ENCODE data around the gene DNAH9. TPM values are rescaled to one million over a fixed set of nuclear protein-coding genes. Genes with fewer than 3 reads are reported as not detected.

The DNAH9 gene
- total RNA-seq, 3 donors from 2014 or later (not counting 1 experiment from before 2014, with no cell fraction given) = not detected

- no peak overlapping the region for H3K27ac ChIP-seq (ENCODE audit: low read length)
- H3K9me3 Mint-ChIP-seq = peaks cover 4% of the 10 kb centered on the region in 2 donors
- no peak overlapping the region for H3K4me3 Mint-ChIP-seq
- H3K4me3 ChIP-seq (ENCODE audit: low read length) = no peak overlapping the region
- H3K36me3 Mint-ChIP-seq = no peaks in the 10 kb centered on the region
- DNase-seq (no peak), ATAC-seq (no peak)
- WGBS (ENCODE audit: insufficient coverage) = 65% methylated on average over 1 of the region's 3 CpGs
- peaks cover 6% of the 10 kb centered on the region for H3K9me3 ChIP-seq (ENCODE audit: control insufficient read depth, insufficient read depth, low read length)
- TF ChIP-seq CTCF (IDR thresholded peaks at IDR 0.05) = no peak
- no peaks in the 10 kb centered on the region for H3K4me1 ChIP-seq (ENCODE audit: control insufficient read depth, insufficient read depth, low read length)
- H3K27me3 ChIP-seq (ENCODE audit: control insufficient read depth, insufficient read depth, low read length) = no peaks in the 10 kb centered on the region
- H3K27me3 Mint-ChIP-seq (ENCODE audit: low read depth in 2 of 2) = no peaks in the 10 kb centered on the region
- H3K36me3 ChIP-seq (ENCODE audit: control insufficient read depth, insufficient read depth, low read length) = no peaks in the 10 kb centered on the region
- no peaks in the 10 kb centered on the region for H3K4me1 Mint-ChIP-seq
- intact Hi-C loops (cut with micrococcal nuclease) = no loop called here
- H3K27ac Mint-ChIP-seq = no peak overlapping the region
These were observed 19.3 kb upstream of the DNAH9 start for GRCh38 chr17:11578998-11579397.

DNA sequence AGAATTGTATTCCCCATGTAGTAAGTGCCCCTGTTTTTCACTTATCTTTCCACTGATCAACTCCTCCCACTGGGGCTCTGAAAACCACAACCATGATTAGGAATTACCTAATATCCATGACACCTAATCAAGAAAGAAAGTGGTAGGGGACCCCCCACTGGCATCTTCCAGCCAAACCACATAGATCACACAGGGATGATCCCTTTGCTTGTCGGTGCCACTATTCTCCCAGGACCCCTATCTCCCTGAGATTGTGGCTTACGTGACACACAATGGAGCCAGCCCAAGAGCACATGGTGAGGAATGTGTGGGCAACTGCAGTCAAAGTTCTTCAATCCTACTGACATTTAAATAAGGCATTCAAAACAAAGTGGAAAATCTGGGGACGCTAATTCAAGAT, 17.6 kb upstream of the DNAH9 start:
- H3K36me3 Mint-ChIP-seq = no peaks in the 10 kb centered on the region
- H3K9me3 Mint-ChIP-seq = peaks cover 4 to 6% of the 10 kb centered on the region in 2 donors
- no peak overlapping the region for H3K27ac Mint-ChIP-seq
- DNase-seq (no peak), ATAC-seq (no peak)
- Histone ChIP-seq H3K4me3 (ENCODE audit: low read length) (no peak overlapping the region), H3K27me3 (ENCODE audit: control insufficient read depth, insufficient read depth, low read length) (no peaks in the 10 kb centered on the region), H3K4me1 (ENCODE audit: control insufficient read depth, insufficient read depth, low read length) (no peaks in the 10 kb centered on the region), H3K36me3 (ENCODE audit: control insufficient read depth, insufficient read depth, low read length) (no peaks in the 10 kb centered on the region), H3K9me3 (ENCODE audit: control insufficient read depth, insufficient read depth, low read length) (peaks cover 6% of the 10 kb centered on the region), H3K27ac (ENCODE audit: low read length) (no peak overlapping the region)
- 81% methylated on average over 3 of the region's 3 CpGs for WGBS (ENCODE audit: insufficient coverage)
- H3K4me3 Mint-ChIP-seq = no peak overlapping the region
- TF ChIP-seq CTCF (IDR thresholded peaks at IDR 0.05) = no peak
- intact Hi-C loops (cut with micrococcal nuclease) = no loop called here
- no peaks in the 10 kb centered on the region for H3K4me1 Mint-ChIP-seq
- H3K27me3 Mint-ChIP-seq (ENCODE audit: low read depth in 2 of 2) = no peaks in the 10 kb centered on the region

- TF ChIP-seq CTCF (IDR thresholded peaks at IDR 0.05) = no peak
- H3K27me3 Mint-ChIP-seq (ENCODE audit: low read depth in 2 of 2) = no peaks in the 10 kb centered on the region
- H3K9me3 Mint-ChIP-seq = peaks cover 2 to 4% of the 10 kb centered on the region in 2 donors
- no peaks in the 10 kb centered on the region for H3K4me1 ChIP-seq (ENCODE audit: control insufficient read depth, insufficient read depth, low read length)
- no peak for ATAC-seq
- H3K9me3 ChIP-seq (ENCODE audit: control insufficient read depth, insufficient read depth, low read length) = peaks cover 6% of the 10 kb centered on the region
- H3K4me3 Mint-ChIP-seq = no peak overlapping the region
- no peaks in the 10 kb centered on the region for H3K27me3 ChIP-seq (ENCODE audit: control insufficient read depth, insufficient read depth, low read length)
- H3K36me3 Mint-ChIP-seq = no peaks in the 10 kb centered on the region
- intact Hi-C loops (cut with micrococcal nuclease) = no loop called here
- H3K27ac ChIP-seq (ENCODE audit: low read length) = no peak overlapping the region
- 80% methylated on average over 5 of the region's 5 CpGs for WGBS (ENCODE audit: insufficient coverage)
- H3K4me1 Mint-ChIP-seq = no peaks in the 10 kb centered on the region
- no peaks in the 10 kb centered on the region for H3K36me3 ChIP-seq (ENCODE audit: control insufficient read depth, insufficient read depth, low read length)
- no peak overlapping the region for H3K4me3 ChIP-seq (ENCODE audit: low read length)
- no peak for DNase-seq
- H3K27ac Mint-ChIP-seq = no peak overlapping the region
These were observed 16.1 kb upstream of the DNAH9 start for GRCh38 chr17:11582217-11582616.

GRCh38 chr17:11583306-11583992, 14.8 kb upstream of the DNAH9 start:
- Histone ChIP-seq H3K27me3 (ENCODE audit: control insufficient read depth, insufficient read depth, low read length) (no peaks in the 10 kb centered on the region), H3K4me3 (ENCODE audit: low read length) (no peak overlapping the region), H3K4me1 (ENCODE audit: control insufficient read depth, insufficient read depth, low read length) (no peaks in the 10 kb centered on the region), H3K27ac (ENCODE audit: low read length) (no peak overlapping the region), H3K36me3 (ENCODE audit: control insufficient read depth, insufficient read depth, low read length) (no peaks in the 10 kb centered on the region), H3K9me3 (ENCODE audit: control insufficient read depth, insufficient read depth, low read length) (peaks cover 6% of the 10 kb centered on the region)
- H3K4me1 Mint-ChIP-seq = no peaks in the 10 kb centered on the region
- peaks cover 0 to 7% of the 10 kb centered on the region in 2 donors for H3K9me3 Mint-ChIP-seq
- H3K27me3 Mint-ChIP-seq (ENCODE audit: low read depth in 2 of 2) = no peaks in the 10 kb centered on the region
- DNase-seq = no peak
- intact Hi-C loops (cut with micrococcal nuclease) = no loop called here
- H3K36me3 Mint-ChIP-seq = no peaks in the 10 kb centered on the region
- H3K4me3 Mint-ChIP-seq = no peak overlapping the region
- no peak for ATAC-seq
- no peak for TF ChIP-seq CTCF (IDR thresholded peaks at IDR 0.05)
- H3K27ac Mint-ChIP-seq = no peak overlapping the region
- WGBS (ENCODE audit: insufficient coverage) = 88% methylated on average over 9 of the region's 9 CpGs

Data from natural killer cell (primary cell).